SK-N-SH (cell line): ENCODE data around the gene DDX1. TPM values are rescaled to one million over a fixed set of nuclear protein-coding genes. Genes with fewer than 3 reads are reported as not detected.

Experiments used
- CTCF ChIA-PET: fragments of 300-600, 350-600 bp; formaldehyde crosslinking; extraction: SDS; loops from one replicate; lab custom pipeline; 2021; lab: Yijun Ruan, JAX
- POLR2A ChIA-PET: fragments of 350-600 bp; sonication (Branson Sonifier 250); formaldehyde crosslinking; extraction: SDS; loops from one replicate; lab custom pipeline; 2020; ENCODE audit warnings: antibody characterized with exemption, inconsistent platforms; lab: Yijun Ruan, JAX
- DNase-seq: peaks from one replicate; pipeline ENCODE4 v3.0.0; 2012
- H2AFZ ChIP-seq: fragments of 200-600 bp; sonication (generic); 2 replicates; pipeline ENCODE4 v1.8.1; 2016; ENCODE audit warnings: antibody characterized with exemption, mild to moderate bottlenecking, low read depth
- H3F3A ChIP-seq: fragments of 200-600 bp; sonication (generic); replicated peaks from 2 replicates; pipeline ENCODE3; 2016; ENCODE audit warnings: antibody characterized with exemption, mild to moderate bottlenecking; ENCODE audit not compliant: insufficient read depth
- H3K27ac ChIP-seq, 2 experiments: fragments of 200-500 bp in 1 of 2; fragments of 200-600 bp in 1 of 2; sonication (Bioruptor generic) in 1 of 2; sonication (generic), shearing (Covaris generic) in 1 of 2; 2 replicates each; pipeline versions ENCODE4 v1.5.1 to v1.6.1; 2014 to 2016; ENCODE audit warnings: low read depth in 2 of 2, inconsistent platforms in 1 of 2, low read length in 1 of 2, mild to moderate bottlenecking in 1 of 2, mixed read lengths in 1 of 2
- H3K27me3 ChIP-seq: fragments of 200-600 bp; sonication (generic), shearing (Covaris generic); 2 replicates; pipeline ENCODE4 v1.6.1; 2016; ENCODE audit warnings: mixed run types; ENCODE audit not compliant: insufficient read depth
- H3K36me3 ChIP-seq, 2 experiments: fragments of 200-500 bp in 1 of 2; fragments of 200-600 bp in 1 of 2; sonication (Bioruptor generic) in 1 of 2; sonication (generic) in 1 of 2; replicated peaks in 1 of 2; 2 replicates each; pipeline versions ENCODE3 to v1.5.1; 2014 to 2016; ENCODE audit warnings: low read length in 1 of 2, mild to moderate bottlenecking in 1 of 2; ENCODE audit not compliant: insufficient read depth in 2 of 2, control insufficient read depth in 1 of 2
- H3K4me1 ChIP-seq, 2 experiments: fragments of 200-500 bp in 1 of 2; fragments of 200-600 bp in 1 of 2; sonication (Bioruptor generic) in 1 of 2; sonication (generic), shearing (Covaris generic) in 1 of 2; 2 replicates each; pipeline versions ENCODE4 v1.5.1 to v1.6.1; 2014 to 2016; ENCODE audit warnings: low read depth in 1 of 2, low read length in 1 of 2, mixed run types in 1 of 2; ENCODE audit not compliant: insufficient read depth in 2 of 2, control insufficient read depth in 1 of 2
- H3K4me2 ChIP-seq: fragments of 200-600 bp; sonication (generic), shearing (Covaris generic); 2 replicates; pipeline ENCODE4 v1.6.1; 2017; ENCODE audit warnings: mixed run types
- H3K4me3 ChIP-seq, 2 experiments: fragments of 200-500 bp in 1 of 2; fragments of 200-600 bp in 1 of 2; sonication (Bioruptor generic) in 1 of 2; sonication (generic), shearing (Covaris generic) in 1 of 2; 2 replicates each; pipeline versions ENCODE4 v1.5.1 to v1.8.1; 2014 to 2016; ENCODE audit warnings: low read depth in 2 of 2, inconsistent platforms in 1 of 2, low read length in 1 of 2, mild to moderate bottlenecking in 1 of 2, mixed read lengths in 1 of 2, moderate library complexity in 1 of 2
- H3K79me2 ChIP-seq: fragments of 200-600 bp; sonication (generic); 2 replicates; pipeline ENCODE4 v1.8.1; 2017; ENCODE audit warnings: mild to moderate bottlenecking; ENCODE audit not compliant: insufficient read depth
- H3K9ac ChIP-seq: fragments of 200-600 bp; sonication (generic); 2 replicates; pipeline ENCODE4 v1.6.1; 2017; ENCODE audit warnings: mixed run types
- H3K9me2 ChIP-seq: fragments of 200-600 bp; sonication (generic); 2 replicates; pipeline ENCODE4 v1.6.1; 2017; ENCODE audit warnings: mixed run types
- H3K9me3 ChIP-seq: fragments of 200-600 bp; sonication (generic); 2 replicates; pipeline ENCODE4 v1.6.1; 2017; ENCODE audit warnings: mixed run types, mild to moderate bottlenecking, moderate library complexity
- H4K20me1 ChIP-seq: fragments of 200-600 bp; sonication (generic); 2 replicates; pipeline ENCODE4 v1.6.1; 2017; ENCODE audit warnings: mild to moderate bottlenecking, mixed run types; ENCODE audit not compliant: insufficient read depth
- CHD2 ChIP-seq: fragments of 150-350 bp; IDR thresholded peaks from 2 replicates; pipeline ENCODE4 v1.6.1; 2018; ENCODE audit warnings: low read length; ENCODE audit not compliant: partially characterized antibody
- ELF1 ChIP-seq: IDR thresholded peaks from 2 replicates; pipeline ENCODE4 v1.4.0; 2012
- EP300 ChIP-seq, 2 experiments: IDR thresholded peaks; 2 replicates each; pipeline versions ENCODE4 v1.4.0 to v1.6.1; 2012; ENCODE audit warnings: borderline replicate concordance in 1 of 2, low read depth in 1 of 2, low read length in 1 of 2
- EZH2phosphoT487 ChIP-seq: fragments of 200-600 bp; sonication (generic); IDR thresholded peaks from 2 replicates; pipeline ENCODE4 v1.6.1; 2017; ENCODE audit warnings: low read depth, mixed run types, mild to moderate bottlenecking, antibody characterized with exemption, moderate library complexity, borderline replicate concordance
- FOXM1 ChIP-seq: IDR thresholded peaks from 2 replicates; pipeline ENCODE4 v1.4.0; 2012; ENCODE audit warnings: low read depth, mild to moderate bottlenecking
- GATA2 ChIP-seq: sonication (generic); formaldehyde crosslinking; IDR thresholded peaks from 2 replicates; pipeline ENCODE4 v1.5.0; 2020; ENCODE audit warnings: mild to moderate bottlenecking, missing genetic modification reagents
- JUND ChIP-seq: IDR thresholded peaks from 2 replicates; pipeline ENCODE4 v1.4.0; 2012
- NFIC ChIP-seq: IDR thresholded peaks from 2 replicates; pipeline ENCODE4 v1.4.0; 2012; ENCODE audit warnings: borderline replicate concordance
- PBX3 ChIP-seq: IDR thresholded peaks from 2 replicates; pipeline ENCODE4; 2012
- RAD21 ChIP-seq: IDR thresholded peaks from 2 replicates; pipeline ENCODE4 v1.6.1; 2012; ENCODE audit warnings: mild to moderate bottlenecking, low read length
- TAF1 ChIP-seq: IDR thresholded peaks from 2 replicates; pipeline ENCODE4 v1.6.1; 2012; ENCODE audit warnings: low read depth, mild to moderate bottlenecking, low read length, moderate library complexity, borderline replicate concordance
- USF1 ChIP-seq: IDR thresholded peaks from 2 replicates; pipeline ENCODE4 v1.4.0; 2012; ENCODE audit warnings: low read depth, borderline replicate concordance
- ZBTB33 ChIP-seq: IDR thresholded peaks from 2 replicates; pipeline ENCODE4 v1.4.0; 2012; ENCODE audit warnings: low read depth, borderline replicate concordance
- WGBS: methylation state at CpG from one replicate; pipeline ENCODE4 v1.1.6; 2017; ENCODE audit warnings: low lambda C conversion rate; 5-methylcytosine and 5-hydroxymethylcytosine counted together
- polyA plus RNA-seq, 3 experiments: library from polyadenylated mRNA; depleted of rRNA; stranded (reverse); fragments of >200 nt; gene quantifications; 2 replicates each; pipeline ENCODE4 v1.2.3, GENCODE V29; 2012

The DDX1 gene
- polyA plus RNA-seq, 1 of the 3 experiments (the other 2 are of a cell fraction): 54.5 TPM

- H3K4me3 ChIP-seq: no peak overlapping the region
- no peak overlapping the region for H3K4me2 ChIP-seq
- no peaks in the 10 kb centered on the region for H3K4me1 ChIP-seq
- H3K9me2 ChIP-seq: no peaks in the 10 kb centered on the region
- H3K27me3 ChIP-seq: no peaks in the 10 kb centered on the region
- H3F3A ChIP-seq: no peaks in the 10 kb centered on the region
- POLR2A ChIA-PET: no interaction called here
- no peaks in the 10 kb centered on the region for H3K9me3 ChIP-seq
- CTCF ChIA-PET: interaction anchor here (0.6 to 18.8 kb wide), 8 partner anchors 9 to 963 kb away, joined by 3 to 214 read pairs (median 8); partner anchors contain the start of gene MYCN
- H3K27ac ChIP-seq: no peak overlapping the region
- H3K36me3 ChIP-seq: peaks cover 0 to 7% of the 10 kb centered on the region in 2 experiments
- H4K20me1 ChIP-seq: no peaks in the 10 kb centered on the region
- H2AFZ ChIP-seq: no peak overlapping the region
- TF ChIP-seq ZBTB33 (no peak), NFIC (no peak), ELF1 (no peak), TAF1 (no peak)
- H3K79me2 ChIP-seq: no peaks in the 10 kb centered on the region
- H3K9ac ChIP-seq: no peak overlapping the region
- WGBS: 61% methylated on average over 2 of the region's 2 CpGs
- DNase-seq: no peak
Measured at GRCh38 chr2:15645300-15645699, 53.6 kb downstream of the DDX1 start.

GRCh38 chr2:15645720-15646385 is 54.2 kb downstream of the DDX1 start:
- Histone ChIP-seq H2AFZ (no peak overlapping the region), H3K36me3 (peaks cover 0 to 7% of the 10 kb centered on the region in 2 experiments), H3K79me2 (no peaks in the 10 kb centered on the region), H3K4me3 (no peak overlapping the region), H3K9me3 (no peaks in the 10 kb centered on the region), H3K4me1 (no peaks in the 10 kb centered on the region), H3K27ac (no peak overlapping the region), H3K27me3 (no peaks in the 10 kb centered on the region), H4K20me1 (no peaks in the 10 kb centered on the region), H3F3A (no peaks in the 10 kb centered on the region), H3K9ac (no peak overlapping the region), H3K4me2 (no peak overlapping the region), H3K9me2 (no peaks in the 10 kb centered on the region)
- DNase-seq: no peak
- ChIA-PET POLR2A (no interaction called here), CTCF (interaction anchor here (1.2 to 18.8 kb wide), 6 partner anchors 9 to 963 kb away, joined by 3 to 214 read pairs (median 9); partner anchors contain the start of gene MYCN)
- no peak for TF ChIP-seq JUND
- TF ChIP-seq EP300 (IDR thresholded peaks at IDR 0.05; ENCODE audit: borderline replicate concordance in 1 of 2, low read depth in 1 of 2, low read length in 1 of 2): no peak
- TF ChIP-seq FOXM1: no peak
- TF ChIP-seq USF1: no peak
- TF ChIP-seq EZH2phosphoT487: no peak
- TF ChIP-seq PBX3: no peak
- TF ChIP-seq RAD21: no peak
- TF ChIP-seq GATA2 (CRISPR knock-in tag): no peak
- no peak for TF ChIP-seq CHD2
- 52% methylated on average over 9 of the region's 9 CpGs for WGBS
